Hepatocyte (in vitro differentiated cells): ENCODE data around the gene PKP3.

Source experiments
- CTCF ChIP-seq: fragments of 200-600 bp; sonication (generic); IDR thresholded peaks from 2 replicates; pipeline ENCODE4 v1.5.1; 2016; ENCODE audit warnings: antibody characterized with exemption, mild to moderate bottlenecking; ENCODE audit not compliant: poor library complexity
- EZH2 ChIP-seq: fragments of 200-600 bp; sonication (generic); IDR thresholded peaks from 2 replicates; pipeline ENCODE4 v1.6.1; 2016; ENCODE audit warnings: antibody characterized with exemption, mild to moderate bottlenecking, borderline replicate concordance

GRCh38 chr11:380095-380480 is 13.9 kb upstream of the PKP3 start:
- TF ChIP-seq CTCF (no peak), EZH2 (no peak)
